IMR-90 (cell line): ENCODE measurements around the gene NAV2. TPM values are rescaled to one million over a fixed set of nuclear protein-coding genes. Genes with fewer than 3 reads are reported as not detected.

Experiments
- ATAC-seq: fragments of 200-7000 bp; cut with Tn5 transposase; 2 replicates; pipeline ENCODE4 v1.9.1; 2020; ENCODE audit warnings: low read depth, mild to moderate bottlenecking, moderate library complexity
- BruUV-seq: library from RNA; stranded (reverse); fragments of 400-500 nt; replicated peaks from 2 replicates; lab custom pipeline; 2021; lab: Mats Ljungman, UMichigan
- CTCF ChIA-PET: fragments of 300-600 bp; formaldehyde crosslinking; extraction: SDS; loops from one replicate; lab custom pipeline; 2021; ENCODE audit warnings: antibody characterized with exemption; lab: Yijun Ruan, JAX
- POLR2A ChIA-PET: fragments of 300-600 bp; sonication (Branson Sonifier 250); formaldehyde crosslinking; loops from one replicate; lab custom pipeline; 2022; ENCODE audit warnings: antibody characterized with exemption; ENCODE audit not compliant: unreplicated experiment; lab: Charles Lee
- DNase-seq: peaks from one replicate; pipeline ENCODE4 v3.0.0; 2013
- H2AFZ ChIP-seq: replicated peaks from 2 replicates; pipeline ENCODE3; 2013; ENCODE audit warnings: low read length, mild to moderate bottlenecking; ENCODE audit not compliant: poor library complexity
- H2AK5ac ChIP-seq: 2 replicates; pipeline ENCODE4 v1.6.1; 2013; ENCODE audit warnings: low read depth, low read length, inconsistent platforms
- H2AK9ac ChIP-seq: replicated peaks from 2 replicates; pipeline ENCODE3; 2013; ENCODE audit warnings: mild to moderate bottlenecking, low read depth, low read length, moderate library complexity; ENCODE audit not compliant: poor library complexity
- H2BK120ac ChIP-seq: 2 replicates; pipeline ENCODE4 v1.6.1; 2013; ENCODE audit warnings: low read depth, low read length, inconsistent platforms
- H2BK15ac ChIP-seq: 3 replicates; pipeline ENCODE4 v1.6.1; 2013; ENCODE audit warnings: low read depth, low read length, inconsistent platforms
- H2BK20ac ChIP-seq: 2 replicates; pipeline ENCODE4 v1.6.1; 2013; ENCODE audit warnings: low read depth, mild to moderate bottlenecking, inconsistent platforms, low read length, moderate library complexity
- H2BK5ac ChIP-seq: 2 replicates; pipeline ENCODE4 v1.6.1; 2013; ENCODE audit warnings: mild to moderate bottlenecking, low read depth, low read length, inconsistent platforms; ENCODE audit not compliant: poor library complexity, severe bottlenecking
- H3K14ac ChIP-seq: replicated peaks from 2 replicates; pipeline ENCODE4 v1.6.1; 2013; ENCODE audit warnings: low read depth, low read length, inconsistent platforms
- H3K18ac ChIP-seq: 2 replicates; pipeline ENCODE4 v1.6.1; 2013; ENCODE audit warnings: low read depth, low read length, control low read depth
- H3K23ac ChIP-seq: 2 replicates; pipeline ENCODE4 v1.6.1; 2013; ENCODE audit warnings: low read depth, low read length, inconsistent platforms
- H3K27ac ChIP-seq: 2 replicates; pipeline ENCODE4 v1.5.1; 2013; ENCODE audit warnings: mild to moderate bottlenecking, control low read depth, low read length; ENCODE audit not compliant: insufficient read depth
- H3K27me3 ChIP-seq: 2 replicates; pipeline ENCODE4 v1.6.1; 2013; ENCODE audit warnings: low read length; ENCODE audit not compliant: control insufficient read depth, insufficient read depth
- H3K36me3 ChIP-seq: 2 replicates; pipeline ENCODE4 v1.6.1; 2013; ENCODE audit warnings: low read length, mixed read lengths; ENCODE audit not compliant: control insufficient read depth, insufficient read depth
- H3K4ac ChIP-seq: 2 replicates; pipeline ENCODE4 v1.6.1; 2013; ENCODE audit warnings: low read depth, low read length, inconsistent platforms
- H3K4me1 ChIP-seq: 2 replicates; pipeline ENCODE4 v1.6.1; 2013; ENCODE audit warnings: low read length, mixed read lengths; ENCODE audit not compliant: control insufficient read depth, insufficient read depth
- H3K4me2 ChIP-seq: 2 replicates; pipeline ENCODE4 v1.6.1; 2013; ENCODE audit warnings: low read depth, mild to moderate bottlenecking, control low read depth, low read length, moderate library complexity
- H3K4me3 ChIP-seq: 2 replicates; pipeline ENCODE4 v1.5.1; 2013; ENCODE audit warnings: low read depth, mild to moderate bottlenecking, control low read depth, low read length, moderate library complexity; ENCODE audit not compliant: insufficient read depth
- H3K56ac ChIP-seq: 2 replicates; pipeline ENCODE4 v1.6.1; 2013; ENCODE audit warnings: low read length, inconsistent platforms; ENCODE audit not compliant: insufficient read depth; ENCODE audit errors: extremely low read depth
- H3K79me1 ChIP-seq, 2 experiments: 2 replicates each; pipeline ENCODE4 v1.6.1; 2013; ENCODE audit warnings: low read length in 2 of 2, inconsistent platforms in 1 of 2, low read depth in 1 of 2
- H3K9ac ChIP-seq: 2 replicates; pipeline ENCODE4 v1.6.1; 2013; ENCODE audit warnings: low read depth, low read length, control low read depth
- H3K9me1 ChIP-seq: 2 replicates; pipeline ENCODE4 v1.6.1; 2013; ENCODE audit warnings: low read length, inconsistent platforms; ENCODE audit not compliant: insufficient read depth
- H3K9me3 ChIP-seq: 2 replicates; pipeline ENCODE4 v1.6.1; 2013; ENCODE audit warnings: low read length; ENCODE audit not compliant: control insufficient read depth, insufficient read depth
- H4K20me1 ChIP-seq: 2 replicates; pipeline ENCODE4 v1.6.1; 2013; ENCODE audit warnings: low read length, inconsistent platforms; ENCODE audit not compliant: insufficient read depth
- H4K5ac ChIP-seq: 2 replicates; pipeline ENCODE4 v1.6.1; 2013; ENCODE audit warnings: mild to moderate bottlenecking, low read depth, low read length, control low read depth
- H4K8ac ChIP-seq, 2 experiments: 2 replicates each; pipeline ENCODE4 v1.6.1; 2013; ENCODE audit warnings: low read depth in 2 of 2, low read length in 2 of 2, control low read depth in 1 of 2, inconsistent platforms in 1 of 2
- H4K91ac ChIP-seq: 2 replicates; pipeline ENCODE4 v1.6.1; 2013; ENCODE audit warnings: low read depth, low read length, inconsistent platforms; ENCODE audit not compliant: insufficient read depth
- BHLHE40 ChIP-seq: fragments of 150-350 bp; IDR thresholded peaks from 2 replicates; pipeline ENCODE4 v1.6.1; 2016; ENCODE audit warnings: mild to moderate bottlenecking, low read depth, low read length
- CEBPB ChIP-seq: IDR thresholded peaks from 2 replicates; pipeline ENCODE4 v1.6.1; 2012; ENCODE audit warnings: low read depth, low read length, improper control_type of control experiment
- CHD1 ChIP-seq: IDR thresholded peaks from 2 replicates; pipeline ENCODE4 v1.6.1; 2012; ENCODE audit warnings: low read depth, low read length, improper control_type of control experiment
- CTCF ChIP-seq: conservative IDR thresholded peaks from 2 replicates; pipeline ENCODE4 v1.5.1; 2012; ENCODE audit warnings: mild to moderate bottlenecking, low read depth, low read length, improper control_type of control experiment
- MAZ ChIP-seq: IDR thresholded peaks from 2 replicates; pipeline ENCODE4 v1.6.1; 2012; ENCODE audit warnings: low read depth, mild to moderate bottlenecking, low read length, improper control_type of control experiment, moderate library complexity, borderline replicate concordance
- NFE2L2 ChIP-seq: fragments of 150-350 bp; IDR thresholded peaks from 2 replicates; pipeline ENCODE4 v1.6.1; 2016; ENCODE audit warnings: low read depth, mild to moderate bottlenecking, low read length
- RAD21 ChIP-seq: IDR thresholded peaks from 2 replicates; pipeline ENCODE4 v1.6.1; 2012; ENCODE audit warnings: low read length, improper control_type of control experiment
- RFX5 ChIP-seq: IDR thresholded peaks from 2 replicates; pipeline ENCODE4 v1.8.0; 2012; ENCODE audit warnings: low read depth, mild to moderate bottlenecking, low read length, moderate library complexity
- USF2 ChIP-seq: fragments of 150-350 bp; IDR thresholded peaks from 2 replicates; pipeline ENCODE4 v1.6.1; 2017; ENCODE audit warnings: mild to moderate bottlenecking, antibody characterized with exemption, low read length, low read depth
- WGBS, 2 experiments: methylation state at CpG; one replicate each; pipeline versions ENCODE4 v1.1.5 to v1.1.7; 2013; ENCODE audit warnings: missing lambda C conversion rate in 2 of 2; ENCODE audit not compliant: insufficient read length in 1 of 2; ENCODE audit errors: extremely low coverage in 2 of 2; 5-methylcytosine and 5-hydroxymethylcytosine counted together
- dilution Hi-C: fragments of 300-500 bp; cut with HindIII; formaldehyde crosslinking; loops from one replicate; pipeline ENCODE4 v1.14.3; 2018; ENCODE audit warnings: low sequenced_read_pairs; ENCODE audit not compliant: unreplicated experiment
- in situ Hi-C: fragments of 300-500 bp; cut with MboI; formaldehyde crosslinking; loops from 3 replicates; pipeline ENCODE4 v1.14.3; 2019; ENCODE audit warnings: low sequenced_read_pairs, inconsistent platforms, mixed read lengths
- intact Hi-C: fragments of 100-400 bp; cut with micrococcal nuclease; formaldehyde crosslinking; loops from 2 replicates; pipeline ENCODE4 v1.10.0; 2022
- polyA plus RNA-seq, 3 experiments: library from polyadenylated mRNA; depleted of rRNA; stranded (reverse); fragments of >200 nt; gene quantifications; 2 replicates each; pipeline ENCODE4 v1.2.3, GENCODE V29; 2012; ENCODE audit warnings: low replicate concordance in 1 of 3
- total RNA-seq: library from RNA; depleted of rRNA; stranded (reverse); fragments of >200 nt; gene quantifications from 2 replicates; pipeline ENCODE4 v1.2.3, GENCODE V29; 2012

The NAV2 gene
- total and polyA plus RNA-seq, 2 of the 4 experiments (the other 2 are of a cell fraction): 4.5 to 12.6 TPM

- dilution Hi-C loops (no loop called here), intact Hi-C loops (no loop called here), in situ Hi-C loops (no loop called here)
- no TSS peak for BruUV-seq
- POLR2A ChIA-PET: no interaction called here
- Histone ChIP-seq H3K4me1 (peaks cover 25% of the 10 kb centered on the region), H3K27ac (no peak overlapping the region), H4K20me1 (peaks cover 17% of the 10 kb centered on the region), H2BK5ac (no peak overlapping the region), H3K4me3 (no peak overlapping the region), H2AK5ac (no peak overlapping the region), H3K9ac (no peak overlapping the region), H3K14ac (no peak overlapping the region), H3K9me1 (peaks cover 1% of the 10 kb centered on the region; the same call in 1 of the 2 replicates), H3K23ac (no peak overlapping the region), H3K79me1 (peaks cover 30 to 31% of the 10 kb centered on the region in 2 experiments), H3K4ac (no peak overlapping the region), H2BK15ac (no peak overlapping the region), H3K4me2 (no peak overlapping the region), H2AK9ac (no peak overlapping the region), H2BK20ac (no peak overlapping the region), H2AFZ (no peak overlapping the region), H4K8ac (no peak overlapping the region), H3K56ac (no peak overlapping the region), H4K5ac (no peak overlapping the region), H4K91ac (no peak overlapping the region), H3K9me3 (no peaks in the 10 kb centered on the region), H3K27me3 (no peaks in the 10 kb centered on the region), H3K36me3 (no peaks in the 10 kb centered on the region), H2BK120ac (no peak overlapping the region), H3K18ac (no peak overlapping the region)
- WGBS, 2 experiments: 80% methylated on average over 4 of the region's 4 CpGs; no CpG with 5 or more reads in 1 of the 2 experiments
- no peak for TF ChIP-seq USF2
- no peak for TF ChIP-seq RAD21
- no peak for TF ChIP-seq RFX5
- no peak for TF ChIP-seq CEBPB
- no peak for TF ChIP-seq NFE2L2
- no peak for TF ChIP-seq CTCF
- TF ChIP-seq MAZ: no peak
- no peak for TF ChIP-seq CHD1
- no peak for TF ChIP-seq BHLHE40
- ATAC-seq: no peak
- no peak for DNase-seq
- CTCF ChIA-PET: no interaction called here
Observed at GRCh38 chr11:20020716-20021115, 308.1 kb downstream of the NAV2 start.
